HG03342 (cell line): ENCODE results near the gene FBXW12.

Experiments
- ATAC-seq: cut with Tn5 transposase; IDR thresholded peaks from one replicate; pipeline ENCODE4 v1.9.1; 2021; ENCODE audit warnings: mild to moderate bottlenecking, moderate library complexity; ENCODE audit not compliant: unreplicated experiment

FBXW12 gene

GRCh38 chr3:48419149-48419548, 47.1 kb downstream of the FBXW12 start:
- no peak for ATAC-seq

- ATAC-seq = no peak
Observed at GRCh38 chr3:48419597-48419996, 47.6 kb downstream of the FBXW12 start.

GRCh38 chr3:48420561-48420960, 48.5 kb downstream of the FBXW12 start:
- no peak for ATAC-seq

GRCh38 chr3:48422272-48422671, 50.3 kb downstream of the FBXW12 start:
- ATAC-seq = no peak

- ATAC-seq = no peak
Observed at GRCh38 chr3:48422681-48423080, 50.7 kb downstream of the FBXW12 start.

GRCh38 chr3:48423241-48423882, 51.3 kb downstream of the FBXW12 start:
- ATAC-seq = no peak

GRCh38 chr3:48423883-48424695, 52.1 kb downstream of the FBXW12 start:
- ATAC-seq = no peak

GRCh38 chr3:48425281-48425812, 53.3 kb downstream of the FBXW12 start:
- ATAC-seq = no peak

- ATAC-seq = no peak
Observed at GRCh38 chr3:48426401-48426909, 54.4 kb downstream of the FBXW12 start.

- ATAC-seq = no peak
Observed at GRCh38 chr3:48426944-48427629, 55.1 kb downstream of the FBXW12 start.

- ATAC-seq = no peak
Observed at GRCh38 chr3:48427630-48427962, 55.6 kb downstream of the FBXW12 start.

- ATAC-seq = no peak
Observed at GRCh38 chr3:48428088-48428571, 56.1 kb downstream of the FBXW12 start.

- ATAC-seq = no peak
Observed at GRCh38 chr3:48428572-48429316, 56.7 kb downstream of the FBXW12 start.

- no peak for ATAC-seq
Observed at GRCh38 chr3:48429317-48429959, 57.4 kb downstream of the FBXW12 start.

GRCh38 chr3:48429960-48430707, 58.1 kb downstream of the FBXW12 start, which contains the start of gene PLXNB1:
Gene PLXNB1 (minus strand): TSS chr3:48430086. CDS start chr3:48424611, 5,475 bp downstream.
- ATAC-seq = no peak

GRCh38 chr3:48430708-48431101, 58.7 kb downstream of the FBXW12 start:
- no peak for ATAC-seq

GRCh38 chr3:48431224-48432029, 59.4 kb downstream of the FBXW12 start:
- ATAC-seq = no peak
